ENCODE measurements around the gene ATXN10.

ATXN10 gene

DNA sequence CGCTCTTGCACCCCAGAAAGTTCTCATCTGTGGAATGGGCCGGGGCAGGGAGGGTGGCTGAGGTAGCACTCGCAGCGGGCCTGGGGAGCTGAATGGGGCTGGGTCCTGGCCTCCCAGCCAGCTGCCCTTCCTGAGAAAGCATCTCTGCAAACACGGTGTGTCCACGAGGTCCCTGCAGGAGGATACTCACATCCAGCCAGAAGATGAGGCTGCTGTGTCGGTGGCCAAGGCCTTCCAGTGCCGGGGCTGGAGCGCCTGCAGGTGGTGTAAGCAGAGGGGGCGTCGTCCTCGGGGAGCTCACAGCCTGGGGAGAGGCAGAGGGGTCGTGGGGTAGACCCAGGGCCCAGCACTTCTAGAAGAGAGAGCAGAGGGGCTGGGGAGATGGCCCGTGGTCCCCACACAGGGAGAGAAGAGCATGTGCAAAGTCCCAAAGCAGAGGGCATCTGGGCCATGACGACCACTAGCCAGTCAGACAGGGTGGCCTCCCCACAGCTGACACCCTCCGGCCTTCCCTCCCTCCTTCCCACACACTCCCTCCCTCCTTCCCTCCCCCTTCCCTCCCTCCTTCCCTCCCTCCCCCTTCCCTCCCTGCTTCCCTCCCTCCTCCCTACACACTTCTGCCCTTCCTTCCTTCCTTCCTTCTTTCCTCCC is 207.4 kb downstream of the ATXN10 start:
- DNase-seq (ENCODE audit: low read depth in 2 of 2): no peak

DNA sequence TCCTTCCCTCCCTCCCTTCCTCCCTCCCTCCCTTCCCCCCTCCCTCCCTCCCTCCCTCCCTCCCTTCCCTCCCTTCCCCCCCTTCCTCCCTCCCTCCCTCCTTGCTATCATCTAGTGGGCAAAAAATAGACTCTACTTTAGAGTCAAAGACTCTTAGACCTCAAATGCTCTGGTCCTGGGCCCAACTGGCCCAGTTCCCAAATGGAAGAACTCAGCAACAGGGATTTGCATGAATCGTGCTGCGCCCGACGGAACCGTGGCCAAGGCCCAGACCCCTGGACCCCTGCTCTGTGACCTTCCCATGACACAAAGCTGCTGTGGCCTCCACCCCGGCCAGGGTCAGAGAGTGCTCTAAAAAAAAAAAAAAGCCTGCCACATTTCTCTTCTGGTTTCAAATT is 207.9 kb downstream of the ATXN10 start:
- DNase-seq (ENCODE audit: low read depth in 2 of 2): no peak

DNA sequence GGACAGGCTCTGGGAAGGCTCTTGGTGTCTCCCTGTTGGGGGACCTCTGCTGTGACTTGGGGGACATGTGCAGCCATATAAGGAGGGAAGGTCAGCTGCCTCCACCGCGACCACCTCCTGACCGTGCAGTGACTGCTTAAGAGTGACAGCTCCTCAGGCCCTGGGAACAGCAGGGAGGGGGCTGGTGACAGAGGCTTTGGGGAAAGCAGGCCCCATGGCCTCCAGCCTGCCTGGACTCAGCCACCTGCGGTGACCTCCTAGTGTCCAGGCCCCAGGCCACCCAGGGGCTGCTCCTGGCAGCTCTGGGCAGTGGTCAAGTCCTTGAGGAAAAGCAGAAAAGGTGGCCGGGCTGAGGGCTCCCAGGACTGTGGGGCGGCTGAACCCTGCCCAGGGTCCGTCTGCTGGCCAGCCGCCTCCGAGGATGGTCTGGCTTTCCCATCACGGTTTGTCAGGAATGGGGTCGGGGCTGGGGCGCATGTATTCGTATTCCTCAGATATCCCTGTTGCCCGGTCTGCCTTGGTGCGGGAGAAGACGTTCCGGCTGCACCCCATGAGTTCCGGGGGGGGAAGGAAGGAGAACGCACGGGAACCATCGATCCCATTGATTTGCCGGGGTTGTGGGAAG is 208.6 kb downstream of the ATXN10 start:
- no peak for DNase-seq (ENCODE audit: low read depth in 2 of 2)

DNA sequence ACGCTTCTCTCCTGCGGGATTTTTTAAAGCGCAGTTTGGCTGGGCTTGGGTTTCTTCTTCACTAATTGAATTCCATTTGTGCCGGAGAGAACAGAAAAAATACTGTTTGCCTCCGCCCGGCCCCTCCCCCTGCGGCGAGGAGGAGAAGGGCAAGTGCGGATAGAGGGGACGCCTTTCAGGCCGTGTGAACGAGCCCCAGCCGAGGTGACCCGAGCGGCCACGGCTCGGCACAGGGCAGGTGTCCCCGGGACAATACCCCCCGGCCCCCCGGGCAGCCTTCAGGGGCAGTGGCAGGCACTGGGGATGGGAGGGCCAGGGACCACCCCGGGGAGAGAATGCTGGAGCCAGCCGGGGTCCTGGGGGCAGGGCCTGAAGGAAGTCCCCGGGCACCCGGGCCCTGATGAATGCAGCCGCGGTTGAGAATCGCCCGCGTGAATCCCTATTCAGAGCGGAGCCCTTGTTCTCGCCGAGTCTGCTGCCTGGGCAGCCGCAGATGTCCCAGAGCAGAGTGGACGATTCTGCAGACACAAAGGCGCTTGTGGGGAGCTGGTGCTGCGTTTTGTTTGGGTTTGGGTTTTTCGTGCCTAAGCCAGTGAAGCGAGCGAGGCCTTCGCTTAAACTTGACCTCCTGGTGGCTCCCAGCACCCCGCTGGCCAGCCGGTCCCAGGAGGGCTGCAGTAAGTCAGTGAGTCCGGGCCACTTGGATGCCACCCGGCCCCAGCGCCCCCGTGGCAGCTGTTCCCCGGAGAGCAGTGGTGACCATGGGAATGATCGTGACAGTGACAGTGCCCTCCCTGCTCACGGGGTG is 209.3 kb downstream of the ATXN10 start:
- DNase-seq (ENCODE audit: low read depth in 2 of 2): no peak

DNA sequence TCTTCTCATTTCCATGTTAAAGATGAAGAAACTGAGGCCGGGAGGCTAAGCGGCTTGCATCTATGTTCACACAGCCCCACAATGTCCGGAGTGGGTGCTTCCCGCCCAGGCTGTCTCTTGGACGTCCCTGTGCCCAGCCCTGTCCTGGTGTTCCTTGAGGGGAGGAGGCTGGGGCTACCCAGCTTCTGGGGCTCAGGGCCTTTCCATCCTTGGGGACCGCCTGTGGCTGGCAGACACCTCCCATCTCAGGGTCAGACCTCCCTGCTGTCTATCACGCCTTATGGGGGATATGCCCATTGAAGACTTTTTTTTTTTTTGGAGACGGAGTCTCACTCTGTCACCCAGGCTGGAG is 209.9 kb downstream of the ATXN10 start:
- no peak for DNase-seq (ENCODE audit: low read depth in 2 of 2)

DNA sequence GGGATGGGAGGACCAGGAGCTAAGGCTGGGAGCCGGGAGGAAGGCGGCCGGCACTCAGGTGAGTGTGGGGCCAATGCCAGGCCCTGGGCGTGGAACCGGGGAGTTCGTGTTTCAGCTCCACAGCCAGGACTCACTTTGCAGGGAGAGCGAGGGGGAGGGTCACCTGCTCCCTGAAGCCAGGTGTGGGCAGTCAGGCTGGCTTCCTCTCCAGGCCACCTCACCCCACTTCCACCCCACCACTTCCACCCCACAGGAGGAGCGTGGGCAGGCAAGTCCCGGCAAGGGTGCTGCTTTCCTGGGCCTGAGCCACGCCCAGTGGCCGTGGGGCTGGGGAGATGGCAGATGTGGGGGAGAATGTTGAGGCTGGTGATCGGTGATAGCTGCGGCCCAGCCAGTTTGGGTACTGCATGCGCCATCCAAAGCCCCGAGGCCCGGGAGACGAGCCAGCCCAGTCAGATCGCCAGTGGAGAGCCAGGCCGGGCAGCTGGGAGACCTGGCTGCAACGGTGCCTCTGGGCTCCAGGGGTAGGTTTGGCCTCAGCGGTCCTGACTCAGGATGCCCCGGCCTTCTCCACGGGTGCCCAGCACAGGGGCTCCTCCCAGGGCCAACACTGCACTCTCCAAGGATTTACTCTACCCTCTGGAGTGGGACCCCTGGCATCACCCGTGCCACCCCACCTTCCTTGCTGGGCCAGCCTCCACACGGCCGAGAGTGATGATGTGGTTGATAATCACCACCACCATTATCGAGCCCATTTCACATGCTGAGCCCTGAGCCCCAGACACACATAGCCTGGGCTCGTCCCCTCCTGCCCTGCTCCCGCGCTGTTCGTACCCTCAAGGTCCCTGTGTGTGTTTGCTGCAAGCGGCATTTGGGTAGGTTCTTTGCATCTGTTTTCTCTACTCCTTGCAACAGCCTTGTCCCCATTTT is 211.5 kb downstream of the ATXN10 start:
- no peak for DNase-seq (ENCODE audit: low read depth in 2 of 2)

DNA sequence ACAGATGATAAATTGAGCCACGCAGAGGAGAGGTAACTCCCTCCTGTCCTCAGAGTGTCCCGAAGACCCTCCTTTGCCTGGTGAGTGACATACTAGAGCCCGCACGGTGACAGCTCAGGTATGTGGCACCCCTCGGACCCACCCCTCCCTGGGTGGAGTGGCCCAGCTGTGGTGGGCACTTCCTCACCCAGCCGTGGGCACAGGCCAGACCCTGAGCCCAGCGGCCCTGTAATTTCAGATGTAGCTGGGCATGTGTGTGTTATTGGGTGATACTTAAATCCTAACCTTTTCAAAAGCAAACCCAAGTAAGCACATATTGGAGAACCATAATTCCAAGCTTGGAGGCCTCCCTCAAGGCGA is 212.2 kb downstream of the ATXN10 start:
- no peak for DNase-seq (ENCODE audit: low read depth in 2 of 2)

DNA sequence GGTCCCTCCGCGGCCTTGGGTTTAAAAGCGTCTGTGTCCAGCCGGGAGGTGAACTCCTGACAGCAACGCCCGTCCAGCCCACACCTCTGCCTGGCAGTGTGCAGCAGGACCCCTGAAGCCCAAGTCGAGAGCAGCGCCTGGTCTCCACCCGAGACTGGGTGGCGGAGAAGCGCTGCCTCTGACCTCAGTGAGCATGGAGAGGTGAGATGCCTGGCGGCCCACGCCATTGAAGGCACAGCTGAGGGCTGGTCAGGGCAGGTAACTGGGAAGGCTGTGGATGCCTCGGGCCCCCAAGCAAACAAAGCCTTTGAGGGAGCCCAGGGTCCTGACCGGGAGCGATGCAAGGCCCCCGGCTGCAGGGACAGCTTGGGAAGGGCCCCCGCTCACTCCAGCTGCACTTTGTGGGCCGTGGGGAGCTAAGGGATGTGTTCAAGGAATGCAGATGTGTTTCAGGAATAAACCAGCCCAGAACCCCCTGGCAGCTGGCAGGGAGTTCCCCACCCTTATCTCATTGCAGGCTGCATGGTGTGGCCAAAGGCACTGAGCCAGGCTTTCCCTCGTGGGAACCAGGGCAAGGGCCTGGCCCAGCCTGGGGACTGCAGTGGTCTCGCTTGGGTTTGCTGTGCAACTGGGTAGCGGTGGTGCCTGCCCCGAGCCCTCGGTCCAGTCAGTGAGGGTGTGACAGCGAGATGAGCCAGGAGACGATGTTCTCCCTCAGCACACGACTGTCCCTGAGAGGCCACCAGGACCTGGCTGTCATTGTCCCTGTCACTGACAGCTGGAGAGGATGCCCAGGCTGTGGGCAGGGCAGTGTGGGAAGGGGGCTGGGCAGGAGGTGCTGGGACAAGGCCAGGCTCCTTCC is 212.8 kb downstream of the ATXN10 start:
- no peak for DNase-seq (ENCODE audit: low read depth in 2 of 2)

DNA sequence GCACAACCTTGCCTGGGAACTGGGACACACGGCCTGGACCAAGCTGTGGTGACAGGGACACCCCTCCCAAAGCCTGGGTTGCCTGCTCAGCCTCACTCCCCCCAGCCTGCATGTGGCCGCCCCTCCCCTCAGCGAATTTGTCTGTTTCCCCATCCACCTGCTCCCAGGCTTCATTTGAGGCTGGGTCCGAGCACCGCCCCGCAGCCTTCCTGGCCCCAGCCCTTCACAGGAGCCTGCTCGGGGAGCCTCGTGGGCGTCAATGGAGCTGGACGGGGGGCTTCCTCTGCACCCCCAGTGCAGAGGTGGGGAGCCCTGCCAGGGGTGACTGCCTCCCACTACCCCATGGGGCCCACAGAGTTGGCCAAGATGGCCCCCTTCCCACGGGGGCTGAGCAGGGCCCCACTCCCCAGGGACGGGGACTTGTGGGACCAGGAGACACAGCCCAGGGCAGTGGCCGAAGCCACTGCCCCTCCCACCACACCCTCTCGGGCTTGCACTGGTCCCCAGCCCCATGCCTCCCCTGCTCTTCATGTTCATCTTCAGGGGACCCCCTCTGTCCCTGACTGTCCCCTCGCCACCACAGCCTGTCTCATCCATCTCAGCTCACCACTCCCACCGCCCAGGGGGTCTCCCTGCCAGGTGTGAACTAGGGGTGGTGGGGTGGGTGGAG is 213.7 kb downstream of the ATXN10 start:
- DNase-seq (ENCODE audit: low read depth in 2 of 2): no peak

DNA sequence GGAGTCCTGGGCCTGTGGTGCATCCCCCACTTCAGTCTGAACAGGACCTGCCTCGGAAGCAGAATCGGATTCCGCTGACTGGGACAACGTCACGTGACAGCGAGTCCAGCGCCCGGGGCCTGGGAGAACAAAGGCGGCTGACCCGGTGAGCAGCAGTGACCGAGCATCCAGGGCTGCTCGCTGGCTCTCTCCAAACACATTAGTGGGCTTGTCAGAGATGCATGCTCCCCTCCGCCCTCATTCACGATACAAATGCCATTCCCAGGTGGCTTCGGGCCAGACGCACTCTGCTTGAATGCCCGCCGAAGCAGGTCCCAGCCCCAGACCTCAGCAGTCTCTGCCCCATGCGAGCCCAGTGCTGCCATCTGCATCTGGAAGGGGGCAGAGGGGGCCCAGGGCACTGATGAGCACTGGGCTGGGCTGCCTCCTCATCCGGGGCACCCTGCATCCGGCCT is 214.3 kb downstream of the ATXN10 start:
- DNase-seq (ENCODE audit: low read depth in 2 of 2): no peak

DNA sequence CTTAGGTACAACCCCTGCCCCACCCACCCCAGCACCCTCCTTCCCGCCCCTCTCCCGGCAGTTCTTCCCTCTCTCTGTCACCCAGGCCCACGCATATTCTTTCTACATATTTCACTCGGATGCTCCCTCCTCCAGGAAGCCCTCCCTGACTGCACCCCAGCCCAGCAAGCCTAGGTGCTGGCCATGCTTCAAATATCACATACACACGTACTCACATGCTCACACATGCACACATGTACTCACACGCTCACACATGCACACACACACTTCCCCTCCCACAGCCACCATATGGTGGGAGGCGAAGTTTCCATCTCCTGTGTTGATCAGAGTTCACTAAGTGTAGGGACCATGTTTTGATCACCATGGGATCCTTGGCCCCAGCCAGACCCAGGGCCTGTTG is 214.9 kb downstream of the ATXN10 start:
- DNase-seq (ENCODE audit: low read depth in 2 of 2): no peak

DNA sequence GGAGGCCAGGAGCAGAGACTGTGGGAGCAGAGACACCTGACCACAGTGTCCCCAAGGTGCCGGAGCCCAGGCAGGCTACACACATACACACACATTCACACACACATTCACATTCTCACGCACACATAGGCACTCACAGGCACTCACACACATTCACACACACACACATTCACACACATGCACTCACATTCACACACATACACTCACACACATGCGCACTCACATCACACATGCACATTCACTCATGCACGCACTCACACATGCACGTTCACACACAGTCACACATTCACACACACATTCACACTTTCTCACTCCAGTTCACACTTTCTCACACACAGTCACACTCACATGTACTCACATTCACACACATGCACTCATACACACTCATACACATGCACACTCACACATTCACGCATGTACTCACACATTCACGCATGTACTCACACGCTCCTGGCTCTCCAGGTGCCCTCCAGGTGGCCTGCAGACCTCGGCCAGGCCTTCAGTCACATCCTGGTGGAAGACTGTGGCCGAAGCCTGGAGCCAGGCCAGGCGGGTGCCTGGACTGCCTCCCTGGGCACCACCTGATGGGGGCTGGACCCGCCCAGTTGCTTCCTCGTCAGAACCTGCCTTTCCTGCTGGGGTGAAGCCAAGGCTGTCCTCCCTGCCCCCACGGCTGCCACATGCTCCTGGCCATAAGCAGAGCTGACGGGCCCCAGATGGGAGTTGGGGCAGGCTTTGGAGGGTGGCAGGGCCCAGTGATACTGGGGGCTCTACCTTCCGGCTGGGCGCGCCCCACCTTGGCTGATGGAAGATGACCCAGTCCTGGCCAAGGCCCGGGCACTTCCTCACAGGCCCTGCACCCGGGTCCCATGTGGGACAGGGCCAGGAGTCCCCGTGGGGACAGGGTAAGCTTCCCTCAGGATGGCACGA is 215.8 kb downstream of the ATXN10 start:
- DNase-seq (ENCODE audit: low read depth in 2 of 2): no peak

DNA sequence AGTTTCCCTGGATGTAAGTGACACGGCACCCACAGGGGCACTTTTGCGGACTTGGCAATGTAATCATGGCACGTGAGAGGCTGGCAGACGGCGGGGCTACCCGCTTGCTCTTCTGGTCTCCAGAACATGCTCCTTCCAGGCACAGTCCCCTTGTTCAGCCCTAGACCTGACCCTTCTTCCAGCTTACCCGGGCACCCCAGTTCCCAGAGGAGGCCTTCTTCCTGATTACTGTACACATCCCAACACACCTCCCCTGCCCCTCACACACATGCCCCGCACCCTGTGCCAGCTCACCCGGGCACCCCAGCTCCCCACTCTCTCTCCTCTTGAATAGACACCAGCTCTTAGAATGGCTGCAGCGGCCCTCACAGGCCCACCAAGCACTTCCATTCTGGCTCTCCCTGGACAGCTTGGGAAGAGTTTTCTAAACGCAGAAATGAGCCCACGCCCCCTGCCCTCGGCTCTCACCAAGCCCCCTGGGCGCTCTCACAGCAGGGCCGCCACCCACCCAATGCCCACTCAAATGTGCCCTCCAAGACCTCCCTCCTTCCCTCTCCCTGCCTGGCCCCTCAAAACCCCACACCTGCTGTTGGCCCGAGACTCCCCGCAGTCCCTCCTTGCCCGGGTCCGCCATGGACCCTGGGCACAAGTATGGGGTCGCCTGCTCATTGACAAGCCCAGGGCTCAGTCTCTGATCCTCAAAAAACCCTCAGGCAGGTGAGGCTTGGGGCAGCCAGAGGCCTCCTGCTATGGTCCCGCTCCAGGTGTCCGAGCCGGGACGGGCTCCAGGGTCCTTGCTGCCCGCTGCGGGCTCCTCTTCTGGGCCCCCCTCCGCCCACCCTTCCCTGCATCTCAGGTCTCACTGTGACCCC is 216.8 kb downstream of the ATXN10 start:
- DNase-seq (ENCODE audit: low read depth in 2 of 2): no peak

DNA sequence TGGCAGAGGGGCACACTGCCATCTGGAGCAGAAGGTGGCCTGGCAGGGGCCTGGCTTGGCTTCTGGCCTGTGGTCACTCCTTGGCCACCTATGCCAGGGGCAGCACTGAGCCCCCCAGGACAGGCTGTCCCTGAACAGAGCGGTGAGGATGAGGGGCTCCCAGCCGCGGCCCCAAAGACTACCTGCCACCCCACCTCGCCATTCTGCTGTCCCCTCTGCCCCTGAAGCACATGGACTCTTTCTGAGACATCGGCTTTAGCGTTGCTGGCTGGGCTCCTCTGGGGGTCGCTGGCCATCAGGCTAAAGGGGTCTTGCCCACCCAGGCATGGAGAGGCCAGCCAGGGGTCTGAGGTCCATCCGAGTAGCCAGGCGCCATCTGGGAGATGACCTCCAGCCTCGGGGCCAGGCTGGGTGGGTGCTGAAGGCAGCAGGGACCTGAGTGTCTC is 217.5 kb downstream of the ATXN10 start:
- DNase-seq (ENCODE audit: low read depth in 2 of 2): no peak

DNA sequence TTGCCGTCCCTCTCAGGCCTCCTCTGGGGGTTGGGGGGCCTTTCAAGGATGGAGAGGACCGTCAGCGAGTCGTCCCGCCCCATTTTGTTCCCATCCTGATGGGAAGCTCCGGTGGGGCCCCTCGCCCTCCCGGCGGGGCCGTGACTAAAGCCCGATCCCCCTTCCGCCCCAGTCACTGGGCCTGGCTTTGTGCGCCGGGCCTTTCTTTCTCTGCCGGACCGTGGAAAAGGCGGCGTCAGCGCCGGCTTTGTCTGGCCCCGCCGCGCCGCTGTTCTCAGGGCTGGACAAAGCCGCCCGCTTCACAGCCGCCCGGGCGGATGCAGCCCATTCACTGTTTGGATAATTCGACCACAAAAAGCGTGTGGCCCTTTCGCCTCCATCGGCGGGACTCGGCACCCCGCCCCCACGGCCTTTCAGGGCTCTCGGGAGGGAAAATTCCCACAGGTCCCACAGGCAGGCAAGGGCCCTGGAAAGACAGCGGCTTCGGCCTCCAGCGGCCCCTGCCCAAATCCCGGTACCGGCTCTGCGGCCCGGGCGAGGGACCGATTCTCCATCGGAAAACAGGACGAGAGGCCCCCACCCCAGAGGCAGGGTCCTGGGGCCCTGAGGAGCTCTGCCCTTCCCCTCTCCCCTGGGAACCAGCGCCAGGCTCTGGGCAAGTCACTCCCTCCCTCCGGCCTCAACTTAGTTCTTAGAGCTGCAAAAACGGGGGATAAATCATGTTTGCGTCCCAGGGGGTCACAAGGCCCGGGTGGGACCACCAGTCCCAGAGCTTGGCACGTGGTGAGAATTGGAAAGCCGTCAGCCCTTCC is 218.1 kb downstream of the ATXN10 start:
- no peak for DNase-seq (ENCODE audit: low read depth in 2 of 2)

DNA sequence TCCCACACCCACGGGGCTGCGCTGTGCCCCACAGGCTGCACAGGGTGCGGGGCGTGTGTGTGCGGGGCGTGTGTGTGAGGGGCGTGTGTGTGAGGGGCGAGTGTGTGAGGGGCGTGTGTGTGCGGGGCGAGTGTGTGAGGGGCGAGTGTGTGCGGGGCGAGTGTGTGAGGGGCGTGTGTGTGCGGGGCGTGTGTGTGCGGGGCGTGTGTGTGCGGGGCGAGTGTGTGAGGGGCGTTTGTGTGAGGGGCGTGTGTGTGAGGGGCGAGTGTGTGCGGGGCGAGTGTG is 218.7 kb downstream of the ATXN10 start:
- no peak for DNase-seq (ENCODE audit: low read depth in 2 of 2)

DNA sequence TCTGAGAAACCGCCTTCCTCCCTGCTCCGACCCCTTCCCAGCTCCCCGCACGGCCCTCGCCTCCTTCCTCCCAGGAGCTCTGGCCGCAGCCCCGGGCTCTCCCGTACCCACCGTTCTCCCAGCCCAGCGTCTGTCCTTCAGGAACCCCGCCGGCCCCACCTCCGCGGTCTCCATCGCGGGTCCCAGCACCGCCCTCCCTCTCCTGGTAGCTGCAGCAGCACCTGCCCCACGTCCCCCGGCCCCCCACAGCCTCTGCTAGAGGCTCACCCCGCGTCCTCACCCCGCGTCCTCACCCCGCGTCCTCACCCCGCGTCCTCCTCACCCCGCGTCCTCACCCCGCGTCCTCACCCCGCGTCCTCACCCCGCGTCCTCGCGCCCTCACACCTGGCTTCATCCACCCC is 219.4 kb downstream of the ATXN10 start:
- DNase-seq (ENCODE audit: low read depth in 2 of 2): no peak
